Left lung (tissue), 10 donors: Measurements from ENCODE around the gene ZDHHC19. TPM values are rescaled to one million over a fixed set of nuclear protein-coding genes. Genes with fewer than 3 reads are reported as not detected.

ENCODE experiments used
- ATAC-seq: fragments of 200-7000 bp; cut with Tn5 transposase; one replicate; pipeline ENCODE4 v1.9.1; 2020; ENCODE audit warnings: moderate library complexity
- DNase-seq, 4 donors: peaks; one replicate each; pipeline ENCODE4 v3.0.0-alpha.2; 2013 to 2020
- H3K27ac ChIP-seq, 2 donors: fragments of 200-600 bp; sonication (generic) in 1 of 2; one replicate each; pipeline versions ENCODE4 v1.5.0 to v1.8.0; 2020 to 2021
- H3K27me3 ChIP-seq, 2 donors: fragments of 200-600 bp; sonication (generic) in 1 of 2; one replicate each; pipeline versions ENCODE4 v1.5.0 to v1.8.0; 2020 to 2021
- H3K36me3 ChIP-seq, 2 donors: fragments of 200-600 bp; sonication (generic) in 1 of 2; one replicate each; pipeline versions ENCODE4 v1.5.0 to v1.8.0; 2020 to 2021
- H3K4me1 ChIP-seq, 2 donors: fragments of 200-600 bp; one replicate each; pipeline ENCODE4 v1.8.0; 2021
- H3K4me3 ChIP-seq, 2 donors: fragments of 200-600 bp; sonication (generic) in 1 of 2; one replicate each; pipeline versions ENCODE4 v1.5.0 to v1.8.0; 2020 to 2021; ENCODE audit warnings: mild to moderate bottlenecking in 1 of 2
- H3K9me3 ChIP-seq, 2 donors: fragments of 200-600 bp; sonication (generic) in 1 of 2; one replicate each; pipeline versions ENCODE4 v1.5.0 to v1.8.0; 2020 to 2021
- intact Hi-C, 2 donors: fragments of 100-400 bp; cut with DNase I; formaldehyde crosslinking; loops; one replicate each; pipeline versions ENCODE4 v1.11.2 to v1.14.2; 2022
- polyA plus RNA-seq, 6 donors: library from polyadenylated mRNA; unstranded; fragments of 120-200 nt; gene quantifications; one replicate each; pipeline ENCODE4 v1.2.1, GENCODE V29; 2013; ENCODE audit not compliant: insufficient read length in 6 of 6
- total RNA-seq, 2 donors: library from RNA; stranded (reverse); fragmentation: NEBNext Ultra II Directional; extraction: Animal tissue kit (Norgen Biotek cat#: 25700); gene quantifications; one replicate each; pipeline ENCODE4 v1.2.1, GENCODE V29; 2021
- TF ChIP-seq, protein P1 (sequence below), 2 donors: fragments of 200-600 bp; sonication (generic) in 1 of 2; IDR thresholded peaks; one replicate each; pipeline versions ENCODE4 v1.5.0 to v1.8.0; 2021; ENCODE audit warnings: antibody characterized with exemption in 2 of 2
- donor health status: DM: no; HTN: yes; CAD: no.
- donor health status: DM: no; HTN: no; CAD: no.

Gene ZDHHC19
- total and polyA plus RNA-seq, 8 donors, result 0.20 to 8.8 (median 0.48) TPM; not detected in 3

DNA sequence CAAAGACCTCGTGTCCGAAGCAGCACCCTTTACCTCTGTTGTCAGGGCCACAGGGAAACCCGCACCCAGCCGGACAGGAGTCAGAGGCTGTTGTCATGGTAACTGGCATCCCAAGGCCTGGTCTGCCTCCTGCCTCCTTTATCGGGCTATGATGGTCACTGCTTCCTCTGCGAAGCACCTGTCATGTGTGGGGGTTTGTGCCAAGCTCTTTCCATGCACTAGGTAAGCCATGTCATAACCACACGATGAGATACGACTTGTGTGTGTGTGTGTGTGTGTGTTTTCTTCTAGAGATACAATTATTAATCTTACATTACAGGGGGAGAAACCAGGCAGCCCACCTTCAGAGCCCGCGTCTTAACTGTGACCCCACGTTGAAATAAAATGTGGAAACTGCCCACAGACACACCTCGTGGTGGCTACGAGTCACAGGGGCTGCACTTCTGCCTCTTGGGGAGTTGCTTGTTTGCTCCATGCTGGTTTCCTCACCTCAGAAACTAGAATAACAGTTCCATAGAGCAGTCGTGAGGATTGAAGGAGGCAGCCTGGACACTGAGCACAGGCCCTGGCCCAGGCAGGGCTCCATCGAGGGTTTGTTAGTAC, 18.0 kb downstream of the ZDHHC19 start:
- ATAC-seq (no peak), DNase-seq (peak in 1 of 4 donors; percentile 55)
- Histone ChIP-seq H3K27me3 (no peaks in the 10 kb centered on the region), H3K27ac (peak overlapping the region in 1 of 2 donors; percentile 94), H3K4me3 (no peak overlapping the region), H3K4me1 (peaks cover 0 to 52% of the 10 kb centered on the region in 2 donors), H3K36me3 (no peaks in the 10 kb centered on the region), H3K9me3 (no peaks in the 10 kb centered on the region)
- TF ChIP-seq, protein P1, sequence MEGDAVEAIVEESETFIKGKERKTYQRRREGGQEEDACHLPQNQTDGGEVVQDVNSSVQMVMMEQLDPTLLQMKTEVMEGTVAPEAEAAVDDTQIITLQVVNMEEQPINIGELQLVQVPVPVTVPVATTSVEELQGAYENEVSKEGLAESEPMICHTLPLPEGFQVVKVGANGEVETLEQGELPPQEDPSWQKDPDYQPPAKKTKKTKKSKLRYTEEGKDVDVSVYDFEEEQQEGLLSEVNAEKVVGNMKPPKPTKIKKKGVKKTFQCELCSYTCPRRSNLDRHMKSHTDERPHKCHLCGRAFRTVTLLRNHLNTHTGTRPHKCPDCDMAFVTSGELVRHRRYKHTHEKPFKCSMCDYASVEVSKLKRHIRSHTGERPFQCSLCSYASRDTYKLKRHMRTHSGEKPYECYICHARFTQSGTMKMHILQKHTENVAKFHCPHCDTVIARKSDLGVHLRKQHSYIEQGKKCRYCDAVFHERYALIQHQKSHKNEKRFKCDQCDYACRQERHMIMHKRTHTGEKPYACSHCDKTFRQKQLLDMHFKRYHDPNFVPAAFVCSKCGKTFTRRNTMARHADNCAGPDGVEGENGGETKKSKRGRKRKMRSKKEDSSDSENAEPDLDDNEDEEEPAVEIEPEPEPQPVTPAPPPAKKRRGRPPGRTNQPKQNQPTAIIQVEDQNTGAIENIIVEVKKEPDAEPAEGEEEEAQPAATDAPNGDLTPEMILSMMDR (IDR thresholded peaks at IDR 0.05), result no peak
- intact Hi-C loops, result loop anchor here in 1 of 2 donors (5.0 kb wide), 1 partner anchor 121 kb away; no protein-coding TSS in a partner anchor

DNA sequence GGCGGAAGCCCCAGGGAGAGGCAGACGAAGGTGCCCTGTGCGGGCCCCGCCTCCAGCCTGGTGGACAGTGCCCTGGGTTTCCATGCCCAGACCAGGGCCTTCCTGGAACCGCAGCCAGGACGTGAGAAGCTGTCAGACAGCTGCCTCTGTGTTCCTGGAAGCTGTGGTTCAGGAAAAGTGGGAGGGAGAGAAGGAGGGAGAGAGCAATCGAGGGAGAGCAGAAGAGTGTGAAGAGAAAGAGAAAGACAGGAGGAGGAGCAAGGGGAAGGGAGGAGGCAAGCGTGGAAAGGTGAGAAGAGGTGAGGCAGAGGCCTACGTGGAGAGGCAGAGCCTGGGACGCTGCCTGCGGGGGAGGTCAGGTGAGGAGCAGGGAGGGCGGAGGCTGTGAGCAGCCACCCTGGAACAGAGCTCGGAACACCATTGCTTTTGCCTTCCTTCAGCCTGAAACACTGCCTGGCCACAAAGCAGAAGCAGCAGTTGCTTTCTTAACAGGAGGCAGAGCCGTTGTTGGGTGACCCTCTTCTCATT, 18.6 kb downstream of the ZDHHC19 start:
- Histone ChIP-seq H3K4me1 (peaks cover 0 to 53% of the 10 kb centered on the region in 2 donors), H3K27me3 (no peaks in the 10 kb centered on the region), H3K9me3 (no peaks in the 10 kb centered on the region), H3K4me3 (no peak overlapping the region), H3K27ac (peak overlapping the region; percentile 77 to 94), H3K36me3 (no peaks in the 10 kb centered on the region)
- intact Hi-C loops, result loop anchor here in 1 of 2 donors (5.0 kb wide), 1 partner anchor 120 kb away; no protein-coding TSS in a partner anchor
- TF ChIP-seq, protein P1 (IDR thresholded peaks at IDR 0.05), result no peak
- peak in 1 of 4 donors; percentile 85 for DNase-seq
- no peak for ATAC-seq

DNA sequence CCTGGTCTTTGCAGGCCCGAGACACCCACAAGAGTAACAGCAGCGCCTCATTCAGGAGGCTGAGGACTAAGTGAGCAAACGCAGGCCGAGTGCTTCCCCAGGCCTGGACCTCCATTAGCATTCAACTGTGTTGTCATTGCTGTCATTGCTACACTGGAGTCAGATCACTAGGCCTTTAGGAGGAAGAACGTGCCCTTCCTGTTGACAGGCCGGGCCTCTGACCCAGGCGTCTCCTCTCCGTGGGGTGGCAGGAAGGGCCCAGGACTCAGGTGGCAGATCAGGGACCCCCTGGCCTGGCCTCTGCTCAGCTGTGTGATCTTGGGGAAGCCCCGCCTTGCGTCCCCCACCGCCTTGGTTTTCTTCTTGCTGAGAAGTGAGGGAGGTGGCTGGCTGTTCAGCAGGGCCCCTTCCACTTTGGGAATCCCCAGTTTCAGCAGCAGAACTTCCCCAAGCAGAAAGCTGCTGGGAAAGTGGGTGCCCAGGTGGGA, 19.1 kb downstream of the ZDHHC19 start:
- Histone ChIP-seq H3K9me3 (no peaks in the 10 kb centered on the region), H3K27me3 (no peaks in the 10 kb centered on the region), H3K4me3 (no peak overlapping the region), H3K4me1 (peaks cover 3 to 58% of the 10 kb centered on the region in 2 donors), H3K36me3 (no peaks in the 10 kb centered on the region), H3K27ac (peak overlapping the region; percentile 77 to 94)
- DNase-seq, result peak in 1 of 4 donors; percentile 86
- intact Hi-C loops, result loop anchor here in 1 of 2 donors (5.0 kb wide), 1 partner anchor 120 kb away; no protein-coding TSS in a partner anchor
- TF ChIP-seq, protein P1 (IDR thresholded peaks at IDR 0.05), result no peak
- peak; percentile 9 for ATAC-seq

DNA sequence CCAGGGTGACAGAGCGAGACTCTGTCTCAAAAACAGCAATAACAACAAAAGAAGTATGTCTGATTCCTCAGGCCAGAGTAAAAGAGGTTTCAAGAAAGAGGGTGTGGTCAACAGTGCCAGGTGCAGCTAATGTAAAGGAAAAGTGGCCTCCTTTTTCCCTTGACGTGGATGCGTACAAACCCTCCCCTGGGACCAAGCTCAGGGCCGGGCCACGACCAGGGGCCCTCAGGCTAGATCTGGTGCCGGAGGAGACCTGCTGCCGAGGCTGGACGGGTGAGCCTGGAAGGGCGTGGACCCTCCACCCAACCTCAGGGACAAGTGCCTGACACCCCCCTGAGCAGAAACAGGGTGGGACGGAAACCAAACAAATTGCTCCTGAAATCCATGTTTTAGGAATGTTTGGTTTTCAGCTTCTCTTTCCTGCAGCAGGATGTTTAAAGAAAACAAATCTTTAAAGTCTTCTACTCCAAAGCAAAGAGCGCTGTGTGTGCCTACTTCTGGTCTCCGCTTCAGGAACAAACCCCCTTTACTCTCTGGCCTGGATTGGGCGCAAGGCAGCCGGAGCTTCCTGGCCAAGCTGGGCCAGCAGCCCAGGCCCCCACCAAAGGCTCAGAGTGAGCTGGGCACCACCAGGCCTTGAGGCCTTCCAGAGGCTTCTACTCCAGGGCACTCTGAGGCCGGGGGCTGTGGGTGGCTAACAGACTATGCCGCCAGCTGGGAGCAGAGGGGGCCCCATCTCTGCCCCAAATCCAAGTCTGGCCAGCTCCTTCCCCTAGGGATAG, 21.4 kb downstream of the ZDHHC19 start:
- Histone ChIP-seq H3K9me3 (no peaks in the 10 kb centered on the region), H3K36me3 (no peaks in the 10 kb centered on the region), H3K27me3 (no peaks in the 10 kb centered on the region), H3K27ac (no peak overlapping the region), H3K4me3 (no peak overlapping the region), H3K4me1 (peaks cover 8 to 50% of the 10 kb centered on the region in 2 donors)
- DNase-seq (peak in 1 of 4 donors; percentile 70), ATAC-seq (no peak)
- TF ChIP-seq, protein P1 (IDR thresholded peaks at IDR 0.05), result no peak
- intact Hi-C loops, result loop anchor here in 1 of 2 donors (5.0 kb wide), 1 partner anchor 117 kb away; no protein-coding TSS in a partner anchor
